Activated CD8-positive, alpha-beta memory T cell treated with anti-CD3 and anti-CD28 coated beads for 36 hours (primary cell): ENCODE results near the gene TMEM187. TPM values are rescaled to one million over a fixed set of nuclear protein-coding genes. Genes with fewer than 3 reads are reported as not detected.

Experiments used
- CTCF ChIA-PET: fragments of 350-600 bp; sonication (Branson Sonifier 250); formaldehyde crosslinking; loops from one replicate; lab custom pipeline; 2021; ENCODE audit warnings: antibody characterized with exemption; lab: Charles Lee
- POLR2A ChIA-PET: fragments of 350-600 bp; sonication (Branson Sonifier 250); formaldehyde crosslinking; loops from one replicate; lab custom pipeline; 2021; ENCODE audit warnings: antibody characterized with exemption; lab: Charles Lee
- total RNA-seq, 2 experiments: library from RNA; stranded (reverse); gene quantifications; one replicate each; pipeline ENCODE4 v1.2.3, GENCODE V29; 2021

The TMEM187 gene
- total RNA-seq, 2 experiments from 2014 or later: 3.5 to 4.0 TPM

- ChIA-PET POLR2A (interaction anchor here (0.5 kb wide), 1 partner anchor 162 kb away, joined by 8 read pairs; no protein-coding TSS in a partner anchor), CTCF (interaction anchor here (1.0 to 1.5 kb wide), 2 partner anchors 8 to 14 kb away, joined by 3 read pairs; no protein-coding TSS in a partner anchor)
Observed at GRCh38 chrX:153931748-153932147, 40.8 kb upstream of the TMEM187 start.

GRCh38 chrX:153932220-153932915, 40.2 kb upstream of the TMEM187 start:
- ChIA-PET CTCF (interaction anchor here (1.0 to 1.9 kb wide), 3 partner anchors 9 to 14 kb away, joined by 3 to 7 read pairs (median 3); no protein-coding TSS in a partner anchor), POLR2A (no interaction called here)

GRCh38 chrX:153933748-153934147, 38.8 kb upstream of the TMEM187 start:
- CTCF ChIA-PET: interaction anchor here (1.9 kb wide), 1 partner anchor 13 kb away, joined by 7 read pairs; no protein-coding TSS in a partner anchor
- POLR2A ChIA-PET: interaction anchor here (1.4 kb wide), 1 partner anchor 38 kb away, joined by 3 read pairs; the partner anchor contains the start of gene HCFC1

- CTCF ChIA-PET: no interaction called here
- POLR2A ChIA-PET: interaction anchor here (0.8 to 1.4 kb wide), 2 partner anchors 8 to 37 kb away, joined by 3 to 4 read pairs; partner anchors contain the start of gene HCFC1
Observed at GRCh38 chrX:153934148-153934761, 38.3 kb upstream of the TMEM187 start.

GRCh38 chrX:153934762-153935325, 37.7 kb upstream of the TMEM187 start, which contains the start of gene NAA10:
NAA10 (minus strand) TSS chrX:153935037; CDS start chrX:153934904, 133 bp downstream.
- CTCF ChIA-PET: no interaction called here
- POLR2A ChIA-PET: interaction anchor here (0.8 to 1.4 kb wide), 2 partner anchors 8 to 37 kb away, joined by 3 to 4 read pairs; partner anchors contain the start of gene HCFC1

GRCh38 chrX:153935326-153935851, 37.2 kb upstream of the TMEM187 start:
- ChIA-PET CTCF (interaction anchor here (1.6 to 2.2 kb wide), 2 partner anchors 11 to 17 kb away, joined by 4 to 6 read pairs; no protein-coding TSS in a partner anchor), POLR2A (interaction anchor here (0.8 to 1.4 kb wide), 2 partner anchors 9 to 36 kb away, joined by 3 to 4 read pairs; partner anchors contain the start of gene HCFC1)

- ChIA-PET POLR2A (no interaction called here), CTCF (interaction anchor here (0.6 to 2.2 kb wide), 3 partner anchors 10 to 73 kb away, joined by 3 to 6 read pairs (median 4); no protein-coding TSS in a partner anchor)
Observed at GRCh38 chrX:153937056-153937455, 35.5 kb upstream of the TMEM187 start.

- ChIA-PET POLR2A (interaction anchor here (0.7 to 1.0 kb wide), 2 partner anchors 9 to 10 kb away, joined by 3 to 6 read pairs; no protein-coding TSS in a partner anchor), CTCF (interaction anchor here (0.7 to 1.1 kb wide), 4 partner anchors 9 to 31 kb away, joined by 3 to 4 read pairs (median 3); no protein-coding TSS in a partner anchor)
Observed at GRCh38 chrX:153938226-153938786, 34.2 kb upstream of the TMEM187 start.

- ChIA-PET CTCF (interaction anchor here (0.6 kb wide), 1 partner anchor 160 kb away, joined by 3 read pairs; no protein-coding TSS in a partner anchor), POLR2A (interaction anchor here (0.7 kb wide), 1 partner anchor 178 kb away, joined by 4 read pairs; no protein-coding TSS in a partner anchor)
Observed at GRCh38 chrX:153939573-153939972, 33.0 kb upstream of the TMEM187 start.

- CTCF ChIA-PET: interaction anchor here (0.8 kb wide), 1 partner anchor 29 kb away, joined by 3 read pairs; no protein-coding TSS in a partner anchor
- POLR2A ChIA-PET: no interaction called here
Observed at GRCh38 chrX:153941336-153942252, 31.0 kb upstream of the TMEM187 start.

- ChIA-PET CTCF (interaction anchor here (1.2 to 1.9 kb wide), 2 partner anchors 20 to 277 kb away, joined by 3 to 4 read pairs; no protein-coding TSS in a partner anchor), POLR2A (interaction anchor here (0.6 kb wide), 1 partner anchor 22 kb away, joined by 3 read pairs; no protein-coding TSS in a partner anchor)
Observed at GRCh38 chrX:153944140-153944799, 28.3 kb upstream of the TMEM187 start, which contains the start of gene RENBP. RENBP (minus strand) TSS chrX:153944643; CDS start chrX:153944610, 33 bp downstream.

- CTCF ChIA-PET: interaction anchor here (0.6 to 1.9 kb wide), 3 partner anchors 20 to 277 kb away, joined by 3 to 4 read pairs (median 3); no protein-coding TSS in a partner anchor
- POLR2A ChIA-PET: interaction anchor here (0.6 to 0.7 kb wide), 4 partner anchors 18 to 27 kb away, joined by 3 to 5 read pairs (median 4); partner anchors contain the start of gene HCFC1
Observed at GRCh38 chrX:153944800-153945150, 27.8 kb upstream of the TMEM187 start.

- CTCF ChIA-PET: interaction anchor here (0.7 to 4.8 kb wide), 10 partner anchors 8 to 191 kb away, joined by 3 to 58 read pairs (median 5); partner anchors contain the start of genes ARHGAP4, HCFC1, PLXNB3 and TMEM187
- POLR2A ChIA-PET: no interaction called here
Observed at GRCh38 chrX:153945956-153946943, 26.3 kb upstream of the TMEM187 start.

- ChIA-PET CTCF (interaction anchor here (0.8 to 4.8 kb wide), 10 partner anchors 9 to 184 kb away, joined by 3 to 58 read pairs (median 4); partner anchors contain the start of genes ARHGAP4, HCFC1, PLXNB3 and TMEM187), POLR2A (interaction anchor here (0.6 to 1.0 kb wide), 3 partner anchors 9 to 67 kb away, joined by 3 to 9 read pairs (median 4); no protein-coding TSS in a partner anchor)
Observed at GRCh38 chrX:153947009-153947769, 25.4 kb upstream of the TMEM187 start.
